HG02763 (cell line): ENCODE data around the gene AFG1L.

Experiments
- ATAC-seq: cut with Tn5 transposase; IDR thresholded peaks from one replicate; pipeline ENCODE4 v1.9.1; 2021; ENCODE audit warnings: mild to moderate bottlenecking, moderate library complexity; ENCODE audit not compliant: unreplicated experiment

The AFG1L gene

GRCh38 chr6:108568551-108569305 lies 273.9 kb downstream of the AFG1L start:
- no peak for ATAC-seq

GRCh38 chr6:108570517-108570916 lies 275.7 kb downstream of the AFG1L start:
- ATAC-seq, result no peak

GRCh38 chr6:108574457-108575141 lies 279.7 kb downstream of the AFG1L start:
- ATAC-seq, result no peak
